PFSK-1 (cell line): ENCODE results near the gene CHST3.

ENCODE experiments used
- FOXP2 ChIP-seq: optimal IDR thresholded peaks from 2 replicates; pipeline ENCODE3; 2011; ENCODE audit warnings: borderline replicate concordance, control low read depth, inconsistent platforms; ENCODE audit not compliant: insufficient read depth; ENCODE audit errors: extremely low read length, extremely low read depth
- POLR2AphosphoS5 ChIP-seq: IDR thresholded peaks from 2 replicates; pipeline ENCODE4 v1.6.1; 2012; ENCODE audit warnings: low read depth, mild to moderate bottlenecking, control low read depth, low read length, moderate library complexity
- SIN3A ChIP-seq: IDR thresholded peaks from 2 replicates; pipeline ENCODE4 v1.6.1; 2012; ENCODE audit warnings: mild to moderate bottlenecking, low read length, moderate library complexity, borderline replicate concordance; ENCODE audit not compliant: insufficient read depth
- TAF1 ChIP-seq: IDR thresholded peaks from 2 replicates; pipeline ENCODE4 v1.6.1; 2012; ENCODE audit warnings: low read length, control low read depth, borderline replicate concordance; ENCODE audit not compliant: insufficient read depth
- TF ChIP-seq, protein P1 (sequence below), 2 experiments: IDR thresholded peaks; 2 replicates each; pipeline versions ENCODE4 v1.6.1 to v1.8.0; 2011 to 2012; ENCODE audit warnings: low read depth in 2 of 2, low read length in 2 of 2, control low read depth in 1 of 2, inconsistent platforms in 1 of 2, mild to moderate bottlenecking in 1 of 2, moderate library complexity in 1 of 2; ENCODE audit not compliant: insufficient read depth in 1 of 2

CHST3 gene

DNA sequence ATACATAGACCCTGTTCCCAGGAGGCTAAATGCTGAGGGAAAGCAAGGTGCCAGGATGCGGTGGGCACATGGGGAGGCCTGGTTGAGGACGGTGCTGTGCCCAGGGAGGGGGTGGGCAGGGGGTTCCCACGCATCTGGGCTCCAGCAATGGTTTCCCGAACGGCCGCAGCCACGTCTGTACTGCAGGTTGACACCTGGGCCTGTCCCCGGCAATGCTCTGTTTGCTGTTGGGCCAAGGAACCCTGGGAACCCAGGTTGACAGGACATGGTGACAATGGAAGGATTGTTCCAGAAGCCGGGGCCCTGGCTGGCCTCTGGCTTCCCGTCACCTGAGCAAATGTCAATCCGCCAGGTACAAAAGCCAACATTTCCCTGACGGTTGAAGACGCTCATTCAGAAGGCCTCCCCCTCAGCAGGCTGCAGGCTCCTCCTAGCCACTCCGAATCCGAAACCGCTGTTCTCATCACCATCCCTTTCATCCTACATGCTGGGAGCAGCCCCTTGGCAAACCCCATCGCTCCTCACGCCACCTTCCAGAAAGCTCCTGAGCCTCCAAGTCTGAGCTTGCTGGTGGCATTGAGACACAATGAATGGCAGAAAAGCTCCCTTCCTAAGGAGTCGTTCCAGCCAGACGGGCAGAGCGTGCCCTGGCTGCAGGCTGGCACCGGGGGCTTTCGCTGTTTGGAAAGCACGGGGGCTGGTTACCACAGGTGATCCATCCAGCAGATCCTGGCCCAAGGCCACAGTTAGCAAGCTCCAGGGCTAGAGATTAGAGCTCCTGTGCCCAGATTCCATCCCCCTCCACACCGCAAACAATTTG lies 92.9 kb downstream of the CHST3 start:
- TF ChIP-seq POLR2AphosphoS5 (no peak), TAF1 (no peak), SIN3A (no peak), FOXP2 (no peak)
- TF ChIP-seq, protein P1, sequence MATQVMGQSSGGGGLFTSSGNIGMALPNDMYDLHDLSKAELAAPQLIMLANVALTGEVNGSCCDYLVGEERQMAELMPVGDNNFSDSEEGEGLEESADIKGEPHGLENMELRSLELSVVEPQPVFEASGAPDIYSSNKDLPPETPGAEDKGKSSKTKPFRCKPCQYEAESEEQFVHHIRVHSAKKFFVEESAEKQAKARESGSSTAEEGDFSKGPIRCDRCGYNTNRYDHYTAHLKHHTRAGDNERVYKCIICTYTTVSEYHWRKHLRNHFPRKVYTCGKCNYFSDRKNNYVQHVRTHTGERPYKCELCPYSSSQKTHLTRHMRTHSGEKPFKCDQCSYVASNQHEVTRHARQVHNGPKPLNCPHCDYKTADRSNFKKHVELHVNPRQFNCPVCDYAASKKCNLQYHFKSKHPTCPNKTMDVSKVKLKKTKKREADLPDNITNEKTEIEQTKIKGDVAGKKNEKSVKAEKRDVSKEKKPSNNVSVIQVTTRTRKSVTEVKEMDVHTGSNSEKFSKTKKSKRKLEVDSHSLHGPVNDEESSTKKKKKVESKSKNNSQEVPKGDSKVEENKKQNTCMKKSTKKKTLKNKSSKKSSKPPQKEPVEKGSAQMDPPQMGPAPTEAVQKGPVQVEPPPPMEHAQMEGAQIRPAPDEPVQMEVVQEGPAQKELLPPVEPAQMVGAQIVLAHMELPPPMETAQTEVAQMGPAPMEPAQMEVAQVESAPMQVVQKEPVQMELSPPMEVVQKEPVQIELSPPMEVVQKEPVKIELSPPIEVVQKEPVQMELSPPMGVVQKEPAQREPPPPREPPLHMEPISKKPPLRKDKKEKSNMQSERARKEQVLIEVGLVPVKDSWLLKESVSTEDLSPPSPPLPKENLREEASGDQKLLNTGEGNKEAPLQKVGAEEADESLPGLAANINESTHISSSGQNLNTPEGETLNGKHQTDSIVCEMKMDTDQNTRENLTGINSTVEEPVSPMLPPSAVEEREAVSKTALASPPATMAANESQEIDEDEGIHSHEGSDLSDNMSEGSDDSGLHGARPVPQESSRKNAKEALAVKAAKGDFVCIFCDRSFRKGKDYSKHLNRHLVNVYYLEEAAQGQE (IDR thresholded peaks at IDR 0.05; ENCODE audit: insufficient read depth in 1 of 2, low read depth in 2 of 2, low read length in 2 of 2), result no peak

DNA sequence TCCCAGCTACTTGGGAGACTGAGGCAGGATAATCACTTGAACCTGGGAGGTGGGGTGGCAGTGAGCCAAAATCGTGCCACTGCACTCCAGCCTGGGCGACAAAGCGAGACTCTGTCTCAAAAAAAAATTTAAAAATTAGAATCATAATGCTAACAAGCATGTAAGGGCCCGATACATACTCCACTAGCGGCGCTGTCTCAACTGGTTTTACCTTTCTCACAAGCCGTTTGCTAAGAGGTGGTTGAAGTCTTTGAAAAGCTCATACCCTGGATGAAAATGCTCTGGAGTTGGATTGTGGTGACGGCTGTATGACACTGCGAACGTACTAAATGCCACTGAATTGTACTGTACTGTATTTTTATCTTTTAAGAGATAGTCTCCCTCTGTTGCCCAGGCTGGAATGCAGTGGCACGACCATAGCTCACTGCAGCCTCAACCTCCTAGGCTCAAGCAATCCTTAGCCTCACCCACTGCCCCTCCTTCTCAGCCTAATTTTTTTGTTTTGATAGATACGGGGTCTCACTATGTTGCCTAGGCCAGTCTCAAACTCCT lies 94.2 kb downstream of the CHST3 start:
- TF ChIP-seq, protein P1 (IDR thresholded peaks at IDR 0.05; ENCODE audit: insufficient read depth in 1 of 2, low read depth in 2 of 2, low read length in 2 of 2), result no peak
- TF ChIP-seq FOXP2 (no peak), TAF1 (no peak), POLR2AphosphoS5 (no peak), SIN3A (no peak)

DNA sequence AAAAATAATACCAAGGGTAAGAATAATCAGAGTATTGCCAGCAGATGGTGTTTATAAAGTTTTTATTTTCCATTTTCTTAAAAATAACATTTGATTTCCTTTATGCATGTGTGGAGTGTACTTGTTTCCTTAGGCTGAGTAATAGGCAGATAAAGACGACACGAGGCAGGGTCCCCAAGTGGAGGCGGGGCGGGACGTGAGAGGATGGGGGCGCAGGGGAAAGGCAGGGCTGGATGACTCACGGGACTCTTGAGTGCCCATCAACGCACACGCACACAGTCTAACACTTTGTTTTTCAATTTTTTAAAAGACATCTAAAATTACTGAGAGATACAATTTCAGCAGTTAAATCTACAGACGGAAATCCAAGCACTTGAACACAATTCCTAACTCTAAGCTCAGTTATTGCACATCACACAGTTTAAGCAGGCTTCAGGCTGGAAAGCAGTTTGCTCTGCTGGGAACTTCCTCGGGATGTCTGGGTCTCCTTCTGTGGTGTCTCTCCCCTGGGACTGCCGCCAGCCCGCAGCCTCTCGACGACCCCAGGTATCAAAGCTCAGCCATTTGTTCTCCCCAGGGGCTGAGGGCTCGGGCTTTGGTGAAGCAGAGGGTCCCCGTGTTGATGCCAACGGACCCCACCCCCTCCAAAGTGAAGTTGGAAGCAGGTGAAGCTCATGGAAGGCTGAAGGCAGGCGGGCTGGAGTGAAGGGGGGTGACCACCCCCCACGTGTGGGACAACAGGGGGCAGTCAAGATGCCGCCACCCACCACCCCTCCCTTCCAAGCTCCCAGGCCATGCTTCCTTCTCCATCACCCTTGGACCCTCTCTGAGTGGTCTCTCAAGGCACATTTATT lies 95.0 kb downstream of the CHST3 start:
- TF ChIP-seq TAF1 (no peak), FOXP2 (no peak), POLR2AphosphoS5 (no peak), SIN3A (no peak)
- TF ChIP-seq, protein P1 (IDR thresholded peaks at IDR 0.05; ENCODE audit: insufficient read depth in 1 of 2, low read depth in 2 of 2, low read length in 2 of 2), result no peak

DNA sequence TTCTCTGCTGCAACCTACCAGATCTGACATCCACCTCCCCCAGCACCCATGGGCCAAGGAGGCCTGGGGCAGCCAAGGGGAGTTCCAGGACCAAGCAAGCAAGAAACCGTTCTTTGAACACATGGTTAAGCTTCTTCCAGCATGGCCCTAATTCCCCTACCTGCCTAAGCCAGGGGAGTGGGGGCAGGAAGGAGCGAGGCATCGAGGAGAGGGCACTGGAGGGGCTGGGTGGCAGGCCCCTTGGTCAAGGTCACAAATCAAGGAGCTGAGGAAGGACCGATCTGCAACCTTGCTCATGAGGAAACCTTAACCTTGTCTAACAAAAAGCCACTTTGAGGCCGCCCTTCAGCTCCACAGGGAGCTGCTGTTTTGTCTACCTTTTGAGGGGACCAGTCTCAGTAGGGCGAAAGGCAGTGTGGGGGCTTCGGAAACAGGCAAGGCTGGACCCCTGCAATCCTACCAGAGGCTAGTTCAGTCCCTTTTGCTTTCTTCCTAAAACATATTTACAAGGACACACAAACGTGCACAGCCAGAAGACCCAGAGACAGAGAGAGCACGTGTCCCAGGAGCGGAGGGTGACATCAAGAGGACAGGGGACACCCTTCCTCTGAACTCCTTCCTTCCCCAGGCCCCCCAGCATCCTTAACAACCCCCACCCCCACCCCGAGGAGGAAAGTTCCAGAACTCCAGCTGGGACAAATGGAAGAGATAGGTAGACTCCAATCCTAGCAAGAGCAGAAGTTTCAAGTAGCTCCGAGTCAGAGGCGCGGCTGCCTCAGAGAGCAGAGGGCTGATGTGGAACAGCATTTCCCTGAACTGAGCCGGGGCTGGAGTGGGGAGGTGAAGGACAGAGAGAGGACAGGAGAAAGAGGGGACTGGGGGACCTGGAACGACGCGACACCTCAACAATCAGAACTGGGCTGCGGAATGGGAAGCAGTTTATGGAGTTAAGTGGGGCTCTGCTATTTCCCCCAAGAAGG lies 95.9 kb downstream of the CHST3 start:
- no peak for TF ChIP-seq SIN3A
- no peak for TF ChIP-seq TAF1
- TF ChIP-seq, protein P1 (IDR thresholded peaks at IDR 0.05; ENCODE audit: insufficient read depth in 1 of 2, low read depth in 2 of 2, low read length in 2 of 2), result no peak
- no peak for TF ChIP-seq FOXP2
- TF ChIP-seq POLR2AphosphoS5, result no peak
